ENCODE measurements around the gene MAP4K4.
A peak's percentile ranks its signal among the peaks of the same experiment; 100 is the strongest.

MAP4K4 gene

DNA sequence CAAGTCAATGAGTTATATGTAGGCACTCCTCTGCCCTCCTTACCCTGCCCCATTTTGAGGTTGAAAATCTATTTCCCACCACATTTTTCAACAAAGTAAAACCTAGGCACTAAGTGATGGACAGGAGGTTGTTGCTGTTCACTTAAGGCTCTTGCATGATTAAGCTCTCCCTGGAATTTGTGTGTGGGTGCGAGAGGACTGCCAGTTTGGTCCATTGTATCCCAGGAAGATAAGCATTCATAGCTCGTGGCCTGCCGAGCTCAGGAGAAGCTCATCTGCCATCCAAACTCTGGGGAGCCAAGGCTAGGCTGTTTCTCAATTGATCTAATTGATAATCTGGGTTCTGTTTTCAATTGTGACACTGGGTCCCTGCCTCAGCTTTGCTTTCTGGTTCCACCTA lies 4.7 kb upstream of the MAP4K4 start:
- no peak for DNase-seq (ENCODE audit: low read depth in 2 of 2)

DNA sequence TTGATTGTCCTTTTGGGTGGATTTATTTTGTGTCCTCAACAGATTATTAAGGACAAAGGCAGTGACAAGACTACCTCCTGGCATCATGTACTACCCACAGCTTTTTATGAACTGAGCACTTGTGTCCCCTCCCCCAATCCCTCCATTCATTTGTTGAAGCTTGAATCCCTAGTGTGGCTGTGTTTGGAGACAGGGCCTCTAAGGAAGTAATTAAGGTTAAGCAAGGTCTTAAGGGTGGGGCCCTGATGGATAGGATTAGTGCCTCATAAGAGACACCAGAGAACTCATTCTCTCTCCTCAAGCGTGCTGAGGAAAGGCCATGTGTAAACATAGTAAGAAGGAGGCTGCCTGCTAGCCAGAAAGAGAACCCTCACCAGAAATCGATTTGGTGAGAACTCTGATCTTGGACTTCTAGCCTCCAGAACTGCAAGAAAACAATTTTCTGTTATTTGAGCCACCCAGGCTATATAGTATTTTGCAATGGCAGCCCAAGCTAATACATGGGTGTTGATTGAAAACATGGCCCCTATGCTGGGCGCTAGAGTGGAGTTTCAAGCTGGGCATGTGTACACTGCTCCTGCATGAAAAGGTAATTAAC lies 3.4 kb upstream of the MAP4K4 start:
- no peak for DNase-seq (ENCODE audit: low read depth in 2 of 2)

DNA sequence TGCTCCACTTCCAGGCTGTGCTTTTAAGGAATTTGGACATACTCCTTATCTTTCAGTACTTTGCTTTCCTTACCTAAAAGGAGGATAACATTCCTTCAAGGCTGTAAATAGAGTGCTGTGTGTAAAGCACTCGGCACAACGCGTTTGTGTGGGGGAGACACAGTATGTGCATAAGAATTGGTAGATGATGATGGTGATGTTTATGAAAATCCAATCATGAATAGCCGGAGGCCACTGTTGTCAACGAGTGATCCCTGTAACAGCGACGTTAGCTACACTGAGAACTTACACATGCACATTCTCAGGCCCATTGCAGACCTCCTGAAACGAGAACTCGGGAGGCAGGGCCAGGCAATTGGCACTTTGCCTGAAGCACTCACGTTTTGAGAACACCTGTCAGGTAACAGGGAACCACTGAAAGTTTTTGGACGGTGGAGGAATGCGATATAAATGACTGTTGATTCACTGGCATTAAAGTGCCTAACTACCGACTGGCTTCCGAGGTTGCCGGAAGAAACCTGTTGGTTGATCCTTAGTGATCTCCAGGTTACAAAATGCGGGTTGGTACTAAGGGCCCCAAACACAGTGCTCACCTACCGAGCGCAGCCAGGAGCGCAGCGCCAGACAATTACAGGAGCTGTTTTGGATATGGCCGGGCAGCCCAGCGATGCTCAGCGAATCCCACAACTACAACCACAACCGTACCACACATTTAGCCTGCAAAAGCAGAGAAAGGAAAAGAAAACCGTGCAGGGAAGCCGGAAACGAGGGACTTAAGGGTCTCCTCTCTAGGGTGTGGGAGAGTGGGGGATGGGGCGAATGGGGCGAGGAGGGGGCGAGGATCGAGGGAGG lies 1.0 kb upstream of the MAP4K4 start:
- DNase-seq (ENCODE audit: low read depth in 2 of 2): no peak

DNA sequence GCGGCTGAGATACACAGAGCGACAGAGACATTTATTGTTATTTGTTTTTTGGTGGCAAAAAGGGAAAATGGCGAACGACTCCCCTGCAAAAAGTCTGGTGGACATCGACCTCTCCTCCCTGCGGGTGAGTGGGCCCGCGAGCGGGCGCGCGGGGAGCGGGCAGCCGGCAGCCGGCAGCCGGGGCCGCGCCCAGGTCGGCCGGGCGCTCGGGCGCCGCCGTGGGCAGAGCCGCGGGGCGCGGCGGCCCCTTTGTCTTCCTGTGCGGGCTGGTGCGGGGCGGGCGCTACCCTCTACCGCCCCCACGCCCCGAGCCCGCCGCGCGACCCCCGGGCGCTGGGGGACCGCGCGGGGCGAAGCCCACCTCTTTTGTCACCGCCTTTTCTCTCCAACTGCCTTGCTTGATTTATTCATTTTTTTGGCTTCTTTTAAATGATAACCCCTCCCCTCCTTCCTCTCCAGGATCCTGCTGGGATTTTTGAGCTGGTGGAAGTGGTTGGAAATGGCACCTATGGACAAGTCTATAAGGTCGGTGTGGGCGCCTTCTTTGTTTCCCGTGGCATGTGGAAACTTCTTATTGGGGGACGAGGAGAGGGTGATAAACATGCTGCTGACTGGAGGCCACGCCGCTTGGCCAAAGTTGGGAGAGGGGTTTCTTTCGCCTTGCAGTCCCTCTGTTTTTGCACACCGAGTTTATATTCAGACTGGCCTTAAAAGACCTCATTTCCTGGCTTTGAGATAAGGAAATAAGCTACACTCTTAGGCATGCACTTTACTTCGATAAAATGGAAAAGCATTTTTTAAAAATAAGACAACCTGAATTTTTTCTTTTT lies 722 bp downstream of the MAP4K4 start:
- no peak for DNase-seq (ENCODE audit: low read depth in 2 of 2)

DNA sequence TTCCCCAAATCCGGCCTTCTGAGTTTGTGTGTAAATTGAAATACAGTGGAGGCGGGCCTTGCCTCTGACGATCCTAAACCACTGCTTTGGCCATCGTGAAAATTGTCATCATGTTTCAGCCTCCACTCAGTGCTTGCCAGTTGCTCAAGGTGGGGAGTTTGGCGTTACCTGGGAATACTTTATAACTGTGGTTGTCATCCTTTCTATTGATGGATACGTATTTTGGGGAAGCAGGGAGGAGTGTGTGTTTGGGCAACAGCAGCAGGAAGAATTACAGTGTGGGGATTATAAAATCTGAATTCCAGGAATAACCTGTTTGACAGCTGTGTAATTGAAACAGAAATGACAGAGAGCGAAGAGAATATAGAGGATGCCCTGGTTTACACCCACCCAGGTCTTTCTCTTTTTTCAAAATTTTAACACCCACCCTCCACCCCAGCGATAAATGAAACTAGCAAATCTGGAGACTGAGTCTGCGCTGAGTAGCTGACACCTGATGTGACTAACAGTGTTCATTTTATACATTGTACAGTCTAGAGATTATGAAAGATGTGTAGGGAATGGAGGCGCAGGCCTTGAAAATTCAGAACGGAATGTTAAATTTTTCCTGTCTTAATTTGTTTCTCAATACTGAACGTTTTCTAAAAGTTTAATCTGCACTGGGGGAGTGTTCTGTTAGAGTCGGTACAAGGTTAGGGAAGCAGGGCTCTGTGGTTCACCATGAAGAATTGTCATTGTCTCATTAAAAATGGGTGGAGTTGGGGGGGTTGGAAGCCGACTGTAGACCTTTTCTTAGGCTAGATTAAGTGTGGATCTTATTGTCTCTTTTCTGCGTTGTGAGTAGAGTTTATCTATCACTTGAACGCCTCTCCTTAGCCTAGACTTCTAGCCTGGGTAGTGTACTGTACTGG lies 1.6 kb downstream of the MAP4K4 start:
- DNase-seq (ENCODE audit: low read depth in 2 of 2): no peak

DNA sequence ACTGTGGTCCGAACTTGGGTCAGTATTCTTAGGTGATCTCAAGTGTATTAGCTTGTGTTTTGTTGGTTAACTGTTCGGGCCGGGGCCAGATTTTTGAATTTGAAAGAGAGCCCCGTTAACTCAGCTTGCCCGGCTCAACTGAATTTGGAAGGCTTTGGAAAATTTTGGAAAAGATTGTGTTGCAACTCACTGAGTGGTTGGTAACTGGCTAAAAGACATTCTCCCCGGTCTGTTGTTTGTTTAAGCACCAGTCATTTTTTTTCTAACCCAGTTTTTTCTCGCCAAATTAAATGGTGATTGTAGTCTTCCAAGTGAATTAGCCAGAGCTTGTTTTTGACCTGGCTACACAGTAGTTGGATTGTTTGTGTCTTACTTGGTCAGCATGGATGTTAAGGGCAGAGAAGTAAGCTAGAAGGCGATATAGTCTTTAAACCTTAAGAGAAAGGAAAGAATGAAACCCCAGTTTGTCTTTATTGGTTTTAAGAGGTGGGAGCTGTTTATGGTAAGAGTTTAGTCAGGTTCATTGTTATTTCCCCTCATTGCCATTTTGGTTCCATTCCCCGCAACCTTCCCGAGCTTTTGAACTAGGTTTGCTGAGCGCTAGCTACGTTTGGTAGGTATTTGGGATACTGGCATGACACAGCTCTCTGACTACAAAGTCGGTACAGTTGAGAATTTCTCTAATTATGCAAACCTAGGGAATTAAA lies 2.4 kb downstream of the MAP4K4 start:
- no peak for DNase-seq (ENCODE audit: low read depth in 2 of 2)

DNA sequence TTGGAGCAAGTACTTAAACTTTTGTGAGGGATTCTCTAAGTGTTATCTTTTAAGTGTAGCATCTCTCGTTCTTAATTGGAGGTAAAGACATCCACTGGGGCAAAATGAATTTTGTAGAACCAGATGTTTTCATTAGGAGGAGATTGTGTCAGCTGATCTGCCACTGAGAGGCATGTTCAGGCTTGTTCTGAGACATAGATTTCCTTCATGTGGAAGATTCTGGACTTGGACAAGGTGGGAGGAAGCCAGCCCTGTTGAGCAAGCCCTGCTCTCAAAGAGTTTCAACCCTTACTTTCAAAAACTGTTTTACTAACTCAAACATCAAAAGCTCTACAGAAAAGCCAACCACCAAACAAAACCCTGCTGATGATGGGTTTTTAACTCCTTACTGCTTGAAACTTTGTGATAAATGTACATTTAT lies 6.5 kb downstream of the MAP4K4 start:
- no peak for DNase-seq (ENCODE audit: low read depth in 2 of 2)

DNA sequence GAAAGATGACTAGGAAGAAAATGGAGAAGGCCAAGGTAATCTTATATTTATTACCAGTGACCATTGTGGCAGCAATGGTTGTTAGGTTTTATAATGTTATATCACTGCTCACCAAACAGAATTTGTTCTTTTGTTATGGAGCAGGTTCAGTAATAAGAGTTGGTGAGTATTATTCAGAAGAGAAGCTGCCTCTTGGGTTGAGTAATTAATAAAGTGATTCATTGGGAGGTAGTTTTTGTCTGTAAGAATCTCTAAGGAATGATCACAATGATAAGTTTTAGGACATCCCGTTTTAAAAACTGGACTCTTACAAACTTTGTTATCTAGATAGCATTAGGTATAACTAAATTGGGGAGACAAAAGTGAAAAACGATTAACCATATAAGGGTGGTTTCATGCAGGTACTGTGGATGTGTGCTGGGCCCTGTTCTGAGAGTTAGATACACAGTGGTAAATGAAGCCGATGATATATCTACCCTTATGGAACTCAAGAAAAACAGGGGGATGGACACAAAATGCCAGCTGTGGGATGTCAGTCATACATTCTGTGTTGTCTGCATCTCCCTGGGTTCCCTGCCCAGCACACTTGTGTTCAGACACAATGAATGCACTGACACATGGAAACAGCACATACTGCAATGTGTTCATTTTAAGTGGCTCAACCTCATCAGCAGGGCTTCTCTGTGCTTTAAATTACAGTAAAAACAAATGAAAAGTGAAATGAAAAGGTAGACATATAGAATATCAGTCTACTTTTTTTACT lies 7.5 kb downstream of the MAP4K4 start:
- DNase-seq (ENCODE audit: low read depth in 2 of 2): no peak

DNA sequence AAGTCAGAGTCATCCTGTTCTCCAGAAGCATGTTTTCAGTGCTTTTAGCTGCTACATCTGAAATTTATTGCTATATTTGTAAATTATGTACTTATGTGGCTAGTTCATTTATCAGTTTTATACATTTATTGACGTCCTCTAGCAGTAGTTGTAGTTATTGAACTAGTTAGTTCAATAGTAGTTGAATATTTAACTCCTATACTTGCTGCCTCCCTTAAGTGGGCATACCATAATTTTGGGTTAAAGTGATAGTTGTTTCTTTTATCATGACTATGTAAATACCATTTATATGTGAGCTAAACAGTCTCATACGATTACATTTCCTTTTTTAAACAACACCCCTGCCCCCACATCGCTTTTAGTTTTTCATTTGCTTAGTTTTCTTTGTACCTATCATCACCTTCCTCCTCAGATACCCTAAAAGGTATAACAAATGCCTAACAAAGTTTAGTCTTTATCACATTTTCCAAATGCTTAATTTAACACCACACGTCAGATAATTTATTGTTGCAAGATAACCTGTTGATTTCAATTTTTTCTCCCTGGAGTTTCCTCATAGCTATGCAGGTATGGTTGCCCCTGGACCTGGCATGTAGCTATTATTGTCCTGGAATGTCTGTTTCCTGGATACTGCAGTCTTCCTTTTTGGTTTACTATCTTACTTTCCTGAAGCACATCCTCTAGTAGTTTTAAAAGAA lies 8.8 kb downstream of the MAP4K4 start:
- no peak for DNase-seq (ENCODE audit: low read depth in 2 of 2)

DNA sequence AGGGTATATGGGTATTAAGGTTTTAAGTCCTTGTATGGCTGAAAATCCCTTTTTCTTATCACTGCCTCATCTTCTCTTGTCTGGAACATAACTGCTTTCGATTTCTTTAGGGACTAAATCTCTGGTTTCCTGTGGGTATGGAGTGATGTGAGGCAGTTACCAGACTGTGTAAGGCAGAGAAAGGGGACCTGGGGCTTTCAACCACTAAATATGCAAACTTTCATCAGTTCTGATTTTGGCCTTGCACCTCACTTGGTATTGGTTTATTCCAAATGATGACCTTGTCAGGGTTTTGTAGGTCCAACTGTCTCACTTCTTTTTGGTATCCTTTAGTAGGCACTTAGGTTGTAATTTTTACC lies 9.3 kb downstream of the MAP4K4 start:
- DNase-seq (ENCODE audit: low read depth in 2 of 2): no peak

DNA sequence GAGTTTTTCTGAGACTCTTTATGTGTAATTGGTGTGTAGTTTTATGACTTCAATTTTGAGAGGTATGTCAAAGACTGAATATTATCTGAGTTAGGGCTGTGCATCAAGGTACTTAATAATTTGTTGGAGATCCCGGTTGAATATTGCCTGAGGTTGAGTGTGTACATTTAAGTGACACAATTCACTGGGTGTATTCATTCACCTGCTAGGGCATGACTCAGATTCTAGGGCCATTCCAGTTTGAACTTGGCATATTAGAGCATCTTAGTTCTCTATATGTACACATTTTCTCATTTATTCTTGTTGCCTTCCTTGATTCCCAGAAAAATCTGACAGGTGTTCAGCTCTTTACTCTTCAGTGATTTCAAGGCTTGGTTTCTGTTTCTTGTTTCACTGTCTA lies 12.5 kb downstream of the MAP4K4 start:
- DNase-seq (ENCODE audit: low read depth in 2 of 2): no peak

DNA sequence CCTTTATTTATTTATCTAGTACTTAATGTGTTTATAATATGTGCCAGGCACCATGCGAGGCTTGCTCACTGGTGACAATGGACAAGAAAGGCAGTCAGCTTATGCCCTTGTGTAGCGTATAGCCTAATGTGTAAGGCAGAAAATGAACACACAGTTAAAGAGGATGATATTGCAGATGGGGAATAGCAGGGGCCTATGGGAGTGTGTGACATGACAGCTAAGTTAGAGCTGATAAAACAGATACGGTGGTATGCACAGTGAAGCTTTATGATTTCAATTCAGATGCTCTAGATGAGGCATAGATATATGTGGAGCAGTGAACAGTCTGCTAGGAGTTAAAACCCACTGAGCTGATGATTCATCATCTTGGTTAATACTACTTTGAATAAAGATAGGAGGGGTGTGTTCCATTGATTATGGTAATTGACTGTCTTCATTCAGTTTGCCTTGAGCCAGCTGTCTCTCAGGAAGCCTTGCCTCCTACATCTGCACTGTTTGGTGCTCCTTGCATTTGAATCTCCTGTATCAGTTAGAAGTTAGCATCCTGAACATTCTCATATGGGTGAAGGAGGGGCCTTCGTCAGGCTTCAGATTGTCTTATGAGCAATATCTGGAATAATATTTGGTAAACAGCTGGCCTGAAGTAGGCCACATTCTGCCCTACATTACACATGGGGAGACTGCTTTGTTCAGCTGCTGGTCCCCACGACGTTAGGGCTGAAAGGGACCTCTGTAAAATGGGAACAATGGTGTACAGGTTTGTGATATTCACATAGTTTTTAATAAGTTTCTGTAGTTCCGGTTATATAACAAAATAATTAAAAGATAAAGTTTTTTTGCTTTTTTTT lies 13.2 kb downstream of the MAP4K4 start:
- DNase-seq (ENCODE audit: low read depth in 2 of 2): no peak

DNA sequence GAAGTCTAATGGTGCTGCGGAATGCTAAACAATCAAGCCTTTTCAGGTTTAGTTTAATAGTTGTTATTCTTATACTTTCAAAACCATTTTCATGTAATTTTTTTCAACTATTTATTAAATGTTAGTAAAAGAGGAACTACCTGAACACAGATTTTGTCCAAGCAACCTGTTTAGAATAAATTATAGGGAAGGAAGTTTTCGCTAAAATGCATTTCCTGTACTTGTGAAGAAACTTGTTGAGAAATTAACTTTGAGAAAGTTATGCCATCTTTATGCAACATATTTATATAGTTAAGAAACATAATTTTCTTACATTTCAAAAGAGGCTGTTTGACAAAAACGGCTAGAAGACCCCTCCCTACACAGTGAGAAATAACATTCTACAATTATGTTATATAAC lies 16.6 kb downstream of the MAP4K4 start:
- DNase-seq (ENCODE audit: low read depth in 2 of 2): no peak

DNA sequence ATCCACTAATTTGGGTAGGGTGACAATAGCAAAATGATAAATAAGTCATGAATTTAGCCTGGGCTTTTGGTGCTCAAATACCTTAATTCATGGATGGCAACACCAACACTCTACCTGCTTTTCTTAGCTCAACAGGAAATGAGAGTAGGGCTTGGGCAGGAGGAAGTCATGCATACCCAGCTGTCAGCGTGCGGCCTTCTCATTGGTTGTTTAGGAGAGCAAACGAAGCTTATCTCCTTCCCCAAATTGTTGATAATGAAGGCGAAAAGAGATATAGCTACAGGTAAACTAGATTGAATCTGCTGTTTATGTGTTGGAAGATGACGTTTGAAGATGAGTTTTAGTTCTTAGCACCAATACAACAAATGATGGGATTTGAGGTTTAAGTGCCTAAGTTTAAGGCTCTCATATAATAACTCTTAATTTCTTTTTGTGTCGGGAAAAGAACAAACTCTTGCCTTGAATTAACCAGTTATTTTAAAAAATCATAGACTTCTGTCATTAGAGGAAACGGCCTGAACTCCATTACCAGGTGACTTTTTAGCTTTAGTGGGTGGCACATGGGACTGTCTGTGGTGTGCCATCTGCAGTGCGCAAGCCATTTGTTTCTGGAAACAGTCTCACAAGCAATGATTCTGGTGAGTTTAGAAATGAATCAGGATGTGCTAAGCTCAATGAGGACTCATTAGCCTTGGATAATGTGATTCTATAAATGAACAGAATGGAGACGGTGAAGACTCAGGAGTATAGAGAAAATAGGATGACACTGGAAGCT lies 19.8 kb downstream of the MAP4K4 start:
- no peak for DNase-seq (ENCODE audit: low read depth in 2 of 2)

DNA sequence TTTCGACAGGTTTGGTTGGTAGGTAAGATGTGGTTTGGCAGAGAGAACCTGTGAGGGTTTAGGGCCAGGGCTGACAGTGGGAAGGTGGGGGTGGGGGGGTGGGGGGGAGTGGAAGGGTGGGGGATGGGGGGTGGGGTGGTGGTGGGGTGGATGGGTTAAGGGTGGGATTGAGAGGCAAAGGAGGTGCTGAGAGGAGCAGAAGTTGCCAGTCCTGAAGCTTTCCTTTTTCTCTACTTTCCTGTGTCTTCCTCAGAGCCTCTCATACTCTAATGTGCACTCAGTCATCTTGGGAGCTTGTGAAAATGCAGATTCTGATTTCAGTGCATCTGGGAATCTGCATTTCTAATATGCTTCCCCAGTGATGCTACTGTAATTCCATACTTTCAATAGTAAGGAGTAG lies 21.0 kb downstream of the MAP4K4 start:
- no peak for DNase-seq (ENCODE audit: low read depth in 2 of 2)

DNA sequence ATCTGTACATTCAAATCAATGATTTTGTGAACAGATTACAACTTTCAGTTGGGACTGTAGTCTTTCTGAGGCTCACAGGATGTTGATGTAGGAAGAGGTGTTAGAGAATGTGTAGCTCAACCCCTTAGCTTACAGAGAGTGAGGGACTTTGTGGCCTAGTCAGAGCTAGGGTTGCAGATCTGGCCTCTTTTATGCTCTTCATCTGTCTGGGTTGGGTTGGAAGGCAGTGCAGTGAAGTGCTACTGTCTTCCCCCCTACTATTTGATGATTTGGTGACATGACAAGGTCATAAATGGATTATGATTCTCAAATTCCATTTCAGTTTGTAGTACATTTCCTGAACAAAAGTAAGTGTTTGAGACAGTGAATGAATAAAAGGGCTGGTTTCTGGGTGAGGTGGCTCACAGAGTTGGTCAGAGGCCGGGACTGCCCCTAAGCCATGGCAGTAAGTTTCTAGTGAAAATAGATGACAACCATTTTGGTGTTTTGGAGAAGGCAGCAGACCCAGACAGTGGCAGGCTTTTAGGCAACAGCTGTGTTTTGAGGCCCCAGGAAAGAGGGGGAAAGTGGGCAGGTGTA lies 21.6 kb downstream of the MAP4K4 start:
- peak; percentile 49 to 51 for DNase-seq (ENCODE audit: low read depth in 2 of 2)

DNA sequence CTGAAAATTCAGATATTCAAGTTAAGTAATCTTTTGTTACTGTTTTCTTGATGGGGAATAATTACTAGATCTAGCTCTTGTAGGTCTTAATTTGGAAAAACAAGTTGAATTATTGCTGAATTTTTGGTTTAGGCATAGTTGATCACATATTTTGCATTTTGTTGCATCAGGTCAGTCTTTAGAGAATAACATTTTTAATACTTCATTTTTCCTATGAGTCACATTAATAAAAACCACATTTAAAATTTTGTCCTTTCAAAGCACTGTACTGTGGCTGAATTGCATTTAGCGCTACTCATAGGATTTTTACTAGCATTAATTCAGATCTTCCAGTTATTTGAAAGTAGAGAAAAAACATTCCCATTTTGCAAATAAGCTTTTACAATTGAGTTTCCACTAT lies 23.2 kb downstream of the MAP4K4 start:
- no peak for DNase-seq (ENCODE audit: low read depth in 2 of 2)

DNA sequence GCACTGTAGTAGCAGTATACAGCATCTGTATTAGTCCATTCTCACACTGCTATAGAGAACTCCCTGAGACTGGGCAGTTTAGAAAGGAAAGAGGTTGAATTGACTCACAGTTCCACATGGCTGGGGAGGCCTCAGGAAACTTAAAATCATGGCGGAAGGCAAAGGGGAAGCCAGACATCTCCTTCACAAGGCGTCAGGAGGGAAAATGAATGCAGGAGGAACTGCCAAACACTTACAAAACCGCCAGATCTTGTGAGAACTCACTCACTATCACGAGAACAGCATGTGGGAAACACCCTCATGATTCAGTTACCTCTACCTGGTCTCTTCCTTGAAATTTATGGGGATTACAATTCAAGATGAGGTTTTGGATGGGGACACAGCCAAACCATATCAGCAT lies 25.4 kb downstream of the MAP4K4 start:
- DNase-seq (ENCODE audit: low read depth in 2 of 2): no peak
